HL-60 (cell line): Measurements from ENCODE around the gene DUSP23.

Source experiments
- CTCF ChIP-seq: IDR thresholded peaks from one replicate; pipeline ENCODE4 v1.5.1; 2011; ENCODE audit warnings: low read length, control low read depth, inconsistent platforms; ENCODE audit not compliant: insufficient read depth
- GABPA ChIP-seq: IDR thresholded peaks from 2 replicates; pipeline ENCODE4 v1.6.1; 2012; ENCODE audit warnings: low read depth
- POLR2AphosphoS5 ChIP-seq: IDR thresholded peaks from 2 replicates; pipeline ENCODE4 v1.6.1; 2012; ENCODE audit warnings: low read depth
- SPI1 ChIP-seq: IDR thresholded peaks from 2 replicates; pipeline ENCODE4 v1.6.1; 2012; ENCODE audit warnings: low read depth, mild to moderate bottlenecking, borderline replicate concordance

- TF ChIP-seq CTCF (peak; percentile 85), POLR2AphosphoS5 (peak; percentile 82; the same call in 1 of the 2 replicates), SPI1 (peak; percentile 11; the same call in 1 of the 2 replicates), GABPA (no peak; the same call in 1 of the 2 replicates)
Measured at GRCh38 chr1:159780583-159781582, at the start of gene DUSP23.
